ENCODE measurements around the gene VWA8. TPM values are rescaled to one million over a fixed set of nuclear protein-coding genes. Genes with fewer than 3 reads are reported as not detected.

The VWA8 gene
- total and polyA plus RNA-seq, 2 of the 8 experiments (the other 6 are each of a cell fraction or from before 2014, with no cell fraction given), result 5.9 to 19.6 TPM

DNA sequence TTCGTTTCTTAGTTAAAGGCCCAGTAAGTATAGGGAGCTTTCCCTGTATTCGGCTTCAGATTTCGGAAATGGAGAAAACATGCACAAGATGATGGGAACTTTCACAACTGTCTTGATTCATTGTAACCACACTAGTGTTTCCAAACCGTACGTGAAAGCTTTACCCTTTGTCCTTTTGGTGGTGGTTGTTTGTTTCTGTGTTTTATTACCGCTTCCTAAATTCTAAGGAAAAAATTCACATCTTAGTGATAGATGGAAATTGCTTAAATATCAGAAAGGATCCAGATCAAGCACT lies 504 bp upstream of the VWA8 start:
- H3K36me3 ChIP-seq (ENCODE audit: control insufficient read depth in 2 of 4, insufficient read depth in 4 of 4, low read length in 3 of 4), result no peaks in the 10 kb centered on the region
- CTCF ChIA-PET (ENCODE audit: partially characterized antibody), result interaction anchor here (0.6 to 5.1 kb wide), 2 partner anchors 9 to 12 kb away, joined by 3 to 31 read pairs; no protein-coding TSS in a partner anchor
- peak overlapping the region; percentile 75 to 88 for H3K4me2 ChIP-seq (ENCODE audit: insufficient read depth in 1 of 2, low read depth in 2 of 2, low read length in 2 of 2)
- peaks cover 2% of the 10 kb centered on the region; the same call in 1 of the 2 replicates for H3K79me1 ChIP-seq (ENCODE audit: low read depth, low read length)
- peak overlapping the region; percentile 81; the same call in 1 of the 2 replicates for H3K18ac ChIP-seq (ENCODE audit: extremely low read depth, low read length)
- H4K8ac ChIP-seq (ENCODE audit: extremely low read depth, insufficient read depth, low read length), result no peak overlapping the region
- H3K4me1 ChIP-seq (replicated peaks in 1 of 4; ENCODE audit: control insufficient read depth in 3 of 4, insufficient read depth in 4 of 4, low read length in 3 of 4), result peaks cover 0 to 3% (median 1%) of the 10 kb centered on the region in 4 experiments; a peak in 3 of 7 replicates
- H2BK5ac ChIP-seq (ENCODE audit: low read depth, low read length), result no peak overlapping the region
- FAIRE-seq (no peak), DNase-seq (ENCODE audit: low read depth in 1 of 2, low spot score in 2 of 2) (no peak)
- no peak overlapping the region for H2AK5ac ChIP-seq (ENCODE audit: low read depth, low read length)
- peak overlapping the region; percentile 64; the same call in 1 of the 2 replicates for H3K27ac ChIP-seq (ENCODE audit: low read depth, low read length)
- H3K56ac ChIP-seq (replicated peaks; ENCODE audit: insufficient read length, low read depth, low read length), result no peak overlapping the region
- H2BK120ac ChIP-seq (replicated peaks; ENCODE audit: low read depth, low read length), result no peak overlapping the region
- peak overlapping the region; percentile 99 for H2AFZ ChIP-seq (ENCODE audit: low read length)
- peaks cover 4% of the 10 kb centered on the region for H3K23me2 ChIP-seq (ENCODE audit: low read depth, low read length)
- no peak overlapping the region for H2BK20ac ChIP-seq (ENCODE audit: low read length)
- H3K9me3 ChIP-seq (ENCODE audit: insufficient read depth in 2 of 2, low read depth in 1 of 2, low read length in 1 of 2), result no peaks in the 10 kb centered on the region
- no peak overlapping the region for H4K5ac ChIP-seq (ENCODE audit: insufficient read length, low read depth, low read length)
- POLR2A ChIA-PET (ENCODE audit: partially characterized antibody), result interaction anchor here (0.7 to 2.2 kb wide), 7 partner anchors 9 to 87 kb away, joined by 3 to 16 read pairs (median 4); partner anchors contain the start of gene DGKH
- WGBS, 2 experiments (ENCODE audit: extremely low coverage in 1 of 2, insufficient coverage in 1 of 2, insufficient read length in 1 of 2, insufficient replicate concordance in 2 of 2, low coverage in 1 of 2, low lambda C conversion rate in 2 of 2, missing lambda C conversion rate in 1 of 2), result 39% methylated on average over 6 of the region's 6 CpGs; no CpG with 5 or more reads in 1 of the 2 experiments
- H3K79me2 ChIP-seq (ENCODE audit: control insufficient read depth in 1 of 2, insufficient read depth in 2 of 2, low read length in 2 of 2), result peaks cover 0 to 34% of the 10 kb centered on the region in 2 experiments; a peak in 2 of 4 replicates
- H3K14ac ChIP-seq (ENCODE audit: insufficient read length), result no peak overlapping the region
- peak overlapping the region; percentile 69 to 80 (median 72) for H3K4me3 ChIP-seq (ENCODE audit: extremely low read depth in 1 of 4, insufficient read depth in 2 of 4, low read depth in 3 of 4, low read length in 4 of 4)
- 0 out of 7 replicates have a peak, but pooled peaks cover 0 to 2% (median 0%) of the 10 kb centered on the region in 4 experiments for H3K27me3 ChIP-seq (replicated peaks in 1 of 4; ENCODE audit: control insufficient read depth in 3 of 4, extremely low read depth in 1 of 4, insufficient read depth in 3 of 4, low read length in 3 of 4)
- no peak for TF ChIP-seq BRCA1 (IDR thresholded peaks at IDR 0.05; ENCODE audit: low read depth, low read length)
- H2BK15ac ChIP-seq (ENCODE audit: low read length), result 0 out of 2 replicates have a peak overlapping the region, but pooled peaks have one; percentile 48
- H3K9ac ChIP-seq (replicated peaks in 1 of 4; ENCODE audit: extremely low read depth in 1 of 4, low read depth in 3 of 4, low read length in 3 of 4), result peak overlapping the region; percentile 73 to 80 (median 74)
- H4K91ac ChIP-seq (replicated peaks; ENCODE audit: insufficient read length, low read length), result no peak overlapping the region
- H4K20me1 ChIP-seq (replicated peaks in 1 of 2; ENCODE audit: control insufficient read depth in 1 of 2, insufficient read depth in 2 of 2, low read length in 2 of 2), result no peaks in the 10 kb centered on the region
- no peak overlapping the region for H3K4ac ChIP-seq (replicated peaks; ENCODE audit: insufficient read length, low read depth, low read length)
- H2BK12ac ChIP-seq (ENCODE audit: low read depth, low read length), result peak overlapping the region; percentile 29; the same call in 1 of the 2 replicates
- H3K23ac ChIP-seq (ENCODE audit: insufficient read length), result no peak overlapping the region
